Stimulated activated CD4-positive, alpha-beta T cell treated with anti-CD3 and anti-CD28 coated beads, Interleukin-2, amount 100 ng/mL, for 4 hours (primary cell): Measurements from ENCODE around the gene HS6ST3.

Source experiments
- DNase-seq: peaks from one replicate; pipeline ENCODE4 v3.0.0-alpha.2; 2020; ENCODE audit warnings: low read depth

The HS6ST3 gene

GRCh38 chr13:96662036-96662435, 572.1 kb downstream of the HS6ST3 start:
- DNase-seq, result no peak

- DNase-seq, result no peak
Observed at GRCh38 chr13:96667294-96668018, 577.5 kb downstream of the HS6ST3 start.

GRCh38 chr13:96671073-96671472, 581.2 kb downstream of the HS6ST3 start:
- no peak for DNase-seq

- no peak for DNase-seq
Observed at GRCh38 chr13:96672016-96672415, 582.1 kb downstream of the HS6ST3 start.

GRCh38 chr13:96673825-96674224, 583.9 kb downstream of the HS6ST3 start:
- DNase-seq, result no peak

- DNase-seq, result no peak
Observed at GRCh38 chr13:96677029-96677428, 587.1 kb downstream of the HS6ST3 start.

GRCh38 chr13:96678801-96679200, 588.9 kb downstream of the HS6ST3 start:
- no peak for DNase-seq

GRCh38 chr13:96680898-96681297, 591.0 kb downstream of the HS6ST3 start:
- DNase-seq, result no peak

- no peak for DNase-seq
Observed at GRCh38 chr13:96681766-96682165, 591.9 kb downstream of the HS6ST3 start.

GRCh38 chr13:96684469-96684868, 594.6 kb downstream of the HS6ST3 start:
- DNase-seq, result no peak

GRCh38 chr13:96684907-96685306, 595.0 kb downstream of the HS6ST3 start:
- no peak for DNase-seq

- no peak for DNase-seq
Observed at GRCh38 chr13:96686286-96686685, 596.4 kb downstream of the HS6ST3 start.

- DNase-seq, result no peak
Observed at GRCh38 chr13:96687191-96687590, 597.3 kb downstream of the HS6ST3 start.

GRCh38 chr13:96690998-96691397, 601.1 kb downstream of the HS6ST3 start:
- no peak for DNase-seq

- DNase-seq, result no peak
Observed at GRCh38 chr13:96696389-96696900, 606.5 kb downstream of the HS6ST3 start.

GRCh38 chr13:96700657-96701056, 610.8 kb downstream of the HS6ST3 start:
- no peak for DNase-seq

- DNase-seq, result no peak
Observed at GRCh38 chr13:96707146-96707545, 617.2 kb downstream of the HS6ST3 start.

GRCh38 chr13:96710166-96710862, 620.4 kb downstream of the HS6ST3 start:
- no peak for DNase-seq

- DNase-seq, result no peak
Observed at GRCh38 chr13:96720446-96720845, 630.5 kb downstream of the HS6ST3 start.

GRCh38 chr13:96726651-96727050, 636.7 kb downstream of the HS6ST3 start:
- DNase-seq, result no peak

- no peak for DNase-seq
Observed at GRCh38 chr13:96728463-96728862, 638.6 kb downstream of the HS6ST3 start.

- no peak for DNase-seq
Observed at GRCh38 chr13:96730676-96731075, 640.8 kb downstream of the HS6ST3 start.

- no peak for DNase-seq
Observed at GRCh38 chr13:96734499-96734898, 644.6 kb downstream of the HS6ST3 start.

- no peak for DNase-seq
Observed at GRCh38 chr13:96741779-96742178, 651.9 kb downstream of the HS6ST3 start.
